K562 (cell line): ENCODE results near the gene INSIG1. TPM values are rescaled to one million over a fixed set of nuclear protein-coding genes. Genes with fewer than 3 reads are reported as not detected.
A peak's percentile ranks its signal among the peaks of the same experiment; 100 is the strongest.

Source experiments
- ATF2 ChIP-seq: sonication (generic); formaldehyde crosslinking; IDR thresholded peaks from 2 replicates; pipeline ENCODE4 v1.8.1; 2022; ENCODE audit warnings: missing genetic modification reagents
- CREB3 ChIP-seq: fragments of 450-650 bp; conservative IDR thresholded peaks from 2 replicates; pipeline ENCODE4 v1.6.1; 2016; ENCODE audit warnings: missing genetic modification characterization, low read depth, mild to moderate bottlenecking, missing compliant biosample characterization, moderate library complexity
- HCFC1 ChIP-seq: IDR thresholded peaks from 2 replicates; pipeline ENCODE4 v1.6.1; 2012; ENCODE audit warnings: low read depth, low read length, improper control_type of control experiment
- KHSRP ChIP-seq: fragments of 450-650 bp; IDR thresholded peaks from 2 replicates; pipeline ENCODE4 v1.6.1; 2017
- POLR2B ChIP-seq: fragments of 450-650 bp; IDR thresholded peaks from 2 replicates; pipeline ENCODE4 v1.6.1; 2018; ENCODE audit warnings: low read depth; ENCODE audit not compliant: partially characterized antibody
- RBM25 ChIP-seq: fragments of 200-400 bp; formaldehyde crosslinking; IDR thresholded peaks from 2 replicates; pipeline ENCODE4 v1.6.1; 2018; ENCODE audit warnings: low read length, low read depth, moderate library complexity; ENCODE audit not compliant: severe bottlenecking
- TCF7L2 ChIP-seq: fragments of 150-350 bp; IDR thresholded peaks from 2 replicates; pipeline ENCODE4 v1.6.1; 2016; ENCODE audit warnings: low read depth, mild to moderate bottlenecking, low read length, moderate library complexity
- UBTF ChIP-seq, 2 experiments: IDR thresholded peaks; 2 replicates each; pipeline ENCODE4 v1.6.1; 2012; ENCODE audit warnings: improper control_type of control experiment in 2 of 2, low read depth in 2 of 2, low read length in 2 of 2, borderline replicate concordance in 1 of 2
- XRCC5 ChIP-seq: fragments of 200-400 bp; formaldehyde crosslinking; IDR thresholded peaks from 2 replicates; pipeline ENCODE4 v1.6.1; 2017; ENCODE audit warnings: low read depth, mild to moderate bottlenecking, low read length
- ZNF408 ChIP-seq: fragments of 250-450 bp; sonication (Bioruptor Pico); IDR thresholded peaks from 2 replicates; pipeline ENCODE4 v1.4.0; 2020; ENCODE audit warnings: low read depth, mild to moderate bottlenecking, moderate library complexity
- ZNF639 ChIP-seq, 2 experiments: fragments of 200-800 bp in 1 of 2; sonication (Bioruptor generic) in 1 of 2; sonication (generic) in 1 of 2; formaldehyde crosslinking in 1 of 2; IDR thresholded peaks in 1 of 2; conservative IDR thresholded peaks in 1 of 2; 2 replicates each; pipeline versions ENCODE4 v1.5.0 to v1.6.1; 2016 to 2020; ENCODE audit warnings: missing compliant biosample characterization in 1 of 2, missing genetic modification characterization in 1 of 2, missing genetic modification reagents in 1 of 2
- ZNF696 ChIP-seq: fragments of 250-450 bp; sonication (Bioruptor Pico); conservative IDR thresholded peaks from 2 replicates; pipeline ENCODE4 v1.4.0; 2020; ENCODE audit warnings: mild to moderate bottlenecking, moderate library complexity
- polyA plus RNA-seq, 8 experiments: library from polyadenylated mRNA; depleted of rRNA in 4 of 8; stranded (reverse) in 5 of 8; unstranded in 3 of 8; fragments of >200 nt; fragmentation: Nextera tagmentation in 2 of 8; fragmentation: Illumina TruSeq in 1 of 8; extraction: Ambion mirVana in 2 of 8; extraction: Trizol in 1 of 8; gene quantifications; 2 replicates each; pipeline versions ENCODE4 v1.2.1 to v1.2.3, GENCODE V29; 2011 to 2014; ENCODE audit warnings: inconsistent platforms in 1 of 8, missing spikeins in 1 of 8
- total RNA-seq, 7 experiments: library from RNA; depleted of rRNA in 6 of 7; stranded (reverse); fragments of >200 nt in 6 of 7; fragmentation: Illumina TruSeq in 2 of 7; extraction: Trizol in 2 of 7; gene quantifications; 2 replicates each; pipeline versions ENCODE4 v1.2.1 to v1.2.3, GENCODE V29; 2011 to 2021; ENCODE audit warnings: low replicate concordance in 1 of 7
- TF ChIP-seq, protein P1 (sequence below): sonication (generic); formaldehyde crosslinking; IDR thresholded peaks from 2 replicates; pipeline ENCODE4 v1.8.0; 2022; ENCODE audit warnings: mild to moderate bottlenecking, missing genetic modification reagents
- TF ChIP-seq, protein P2 (sequence below): fragments of 250-450 bp; sonication (Bioruptor Pico); IDR thresholded peaks from 2 replicates; pipeline ENCODE4 v1.4.0; 2020; ENCODE audit warnings: mild to moderate bottlenecking, moderate library complexity

Gene INSIG1
- total and polyA plus RNA-seq, 9 of the 15 experiments (the other 6 are each of a cell fraction or from before 2014, with no cell fraction given) = 57.1 to 787 (median 238) TPM

- TF ChIP-seq UBTF (IDR thresholded peaks at IDR 0.05; ENCODE audit: borderline replicate concordance in 1 of 2, low read depth in 2 of 2, low read length in 2 of 2) (no peak), KHSRP (no peak), CREB3 (tag) (no peak), HCFC1 (0 out of 2 replicates have a peak, but pooled peaks have one; percentile 18), ZNF639 (CRISPR knock-in tag; conservative IDR thresholded peaks at IDR 0.05 in 1 of 2, IDR thresholded peaks at IDR 0.05 in 1 of 2) (peak in 1 of 2 experiments; percentile 41; a peak in 1 of 4 replicates), XRCC5 (peak; percentile 66; the same call in 1 of the 2 replicates), ATF2 (CRISPR knock-in tag) (no peak), TCF7L2 (no peak), POLR2B (no peak), ZNF696 (CRISPR knock-in tag) (no peak), ZNF408 (no peak), RBM25 (no peak)
- TF ChIP-seq, protein P1, sequence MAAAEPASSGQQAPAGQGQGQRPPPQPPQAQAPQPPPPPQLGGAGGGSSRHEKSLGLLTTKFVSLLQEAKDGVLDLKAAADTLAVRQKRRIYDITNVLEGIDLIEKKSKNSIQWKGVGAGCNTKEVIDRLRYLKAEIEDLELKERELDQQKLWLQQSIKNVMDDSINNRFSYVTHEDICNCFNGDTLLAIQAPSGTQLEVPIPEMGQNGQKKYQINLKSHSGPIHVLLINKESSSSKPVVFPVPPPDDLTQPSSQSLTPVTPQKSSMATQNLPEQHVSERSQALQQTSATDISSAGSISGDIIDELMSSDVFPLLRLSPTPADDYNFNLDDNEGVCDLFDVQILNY (CRISPR knock-in tag) = 0 out of 2 replicates have a peak, but pooled peaks have one; percentile 78
- TF ChIP-seq, protein P2, sequence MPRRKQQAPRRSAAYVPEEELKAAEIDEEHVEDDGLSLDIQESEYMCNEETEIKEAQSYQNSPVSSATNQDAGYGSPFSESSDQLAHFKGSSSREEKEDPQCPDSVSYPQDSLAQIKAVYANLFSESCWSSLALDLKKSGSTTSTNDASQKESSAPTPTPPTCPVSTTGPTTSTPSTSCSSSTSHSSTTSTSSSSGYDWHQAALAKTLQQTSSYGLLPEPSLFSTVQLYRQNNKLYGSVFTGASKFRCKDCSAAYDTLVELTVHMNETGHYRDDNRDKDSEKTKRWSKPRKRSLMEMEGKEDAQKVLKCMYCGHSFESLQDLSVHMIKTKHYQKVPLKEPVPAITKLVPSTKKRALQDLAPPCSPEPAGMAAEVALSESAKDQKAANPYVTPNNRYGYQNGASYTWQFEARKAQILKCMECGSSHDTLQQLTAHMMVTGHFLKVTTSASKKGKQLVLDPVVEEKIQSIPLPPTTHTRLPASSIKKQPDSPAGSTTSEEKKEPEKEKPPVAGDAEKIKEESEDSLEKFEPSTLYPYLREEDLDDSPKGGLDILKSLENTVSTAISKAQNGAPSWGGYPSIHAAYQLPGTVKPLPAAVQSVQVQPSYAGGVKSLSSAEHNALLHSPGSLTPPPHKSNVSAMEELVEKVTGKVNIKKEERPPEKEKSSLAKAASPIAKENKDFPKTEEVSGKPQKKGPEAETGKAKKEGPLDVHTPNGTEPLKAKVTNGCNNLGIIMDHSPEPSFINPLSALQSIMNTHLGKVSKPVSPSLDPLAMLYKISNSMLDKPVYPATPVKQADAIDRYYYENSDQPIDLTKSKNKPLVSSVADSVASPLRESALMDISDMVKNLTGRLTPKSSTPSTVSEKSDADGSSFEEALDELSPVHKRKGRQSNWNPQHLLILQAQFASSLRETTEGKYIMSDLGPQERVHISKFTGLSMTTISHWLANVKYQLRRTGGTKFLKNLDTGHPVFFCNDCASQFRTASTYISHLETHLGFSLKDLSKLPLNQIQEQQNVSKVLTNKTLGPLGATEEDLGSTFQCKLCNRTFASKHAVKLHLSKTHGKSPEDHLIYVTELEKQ (CRISPR knock-in tag) = no peak
Measured at GRCh38 chr7:155344618-155345433, 47.1 kb downstream of the INSIG1 start (continued).
